Bone marrow (tissue), 2 donors: ENCODE data around the gene THOC7.

ENCODE experiments used
- DNase-seq, 2 donors: peaks; one replicate each; lab custom pipeline; 2025; lab: John Stamatoyannopoulos, UW

Gene THOC7

GRCh38 chr3:63878394-63879060 is 14.9 kb upstream of the THOC7 start:
- DNase-seq = no peak

GRCh38 chr3:63877737-63878393 is 14.3 kb upstream of the THOC7 start:
- DNase-seq = no peak

- no peak for DNase-seq
Observed at GRCh38 chr3:63876260-63876659, 12.7 kb upstream of the THOC7 start.

- no peak for DNase-seq
Observed at GRCh38 chr3:63875510-63875909, 11.9 kb upstream of the THOC7 start.

GRCh38 chr3:63874769-63875168 is 11.2 kb upstream of the THOC7 start:
- no peak for DNase-seq

GRCh38 chr3:63872135-63872924 is 8.7 kb upstream of the THOC7 start:
- DNase-seq = no peak

- DNase-seq = no peak
Observed at GRCh38 chr3:63870615-63871005, 7.0 kb upstream of the THOC7 start.

GRCh38 chr3:63869940-63870614 is 6.5 kb upstream of the THOC7 start:
- no peak for DNase-seq

GRCh38 chr3:63867225-63867624 is 3.6 kb upstream of the THOC7 start:
- DNase-seq = no peak

GRCh38 chr3:63864965-63865327 is 1.3 kb upstream of the THOC7 start:
- DNase-seq = no peak

- DNase-seq = peak; percentile 22 to 49
Observed at GRCh38 chr3:63864008-63864964, 681 bp upstream of the THOC7 start.

- DNase-seq = no peak
Observed at GRCh38 chr3:63862804-63863149, 828 bp downstream of the THOC7 start.

GRCh38 chr3:63861306-63861705 is 2.3 kb downstream of the THOC7 start:
- DNase-seq = no peak

GRCh38 chr3:63860776-63861175 is 2.8 kb downstream of the THOC7 start:
- DNase-seq = no peak

- no peak for DNase-seq
Observed at GRCh38 chr3:63857311-63857710, 6.3 kb downstream of the THOC7 start.

- no peak for DNase-seq
Observed at GRCh38 chr3:63855333-63855940, 8.2 kb downstream of the THOC7 start.

- no peak for DNase-seq
Observed at GRCh38 chr3:63853106-63853505, 10.5 kb downstream of the THOC7 start.

GRCh38 chr3:63851287-63851686 is 12.3 kb downstream of the THOC7 start:
- no peak for DNase-seq

- no peak for DNase-seq
Observed at GRCh38 chr3:63849175-63849574, 14.4 kb downstream of the THOC7 start.

GRCh38 chr3:63847718-63848450 is 15.7 kb downstream of the THOC7 start:
- no peak for DNase-seq
